Fibroblast of villous mesenchyme (primary cell): ENCODE data around the gene CARD14. TPM values are rescaled to one million over a fixed set of nuclear protein-coding genes. Genes with fewer than 3 reads are reported as not detected.

Experiments
- DNase-seq: peaks from one replicate; pipeline ENCODE4 v3.0.0-alpha.2; 2010; ENCODE audit warnings: low read depth
- H3K4me3 ChIP-seq: 2 replicates; pipeline ENCODE4 v1.5.1; 2011; ENCODE audit warnings: low read depth, mild to moderate bottlenecking, low read length
- total RNA-seq: library from RNA; depleted of rRNA; stranded (reverse); fragments of >200 nt; gene quantifications from 2 replicates; pipeline ENCODE4 v1.2.3, GENCODE V29; 2012
- TF ChIP-seq, protein P1 (sequence below): IDR thresholded peaks from 2 replicates; pipeline ENCODE4 v1.5.1; 2012; ENCODE audit warnings: low read depth, mild to moderate bottlenecking, low read length; ENCODE audit not compliant: insufficient read depth

Gene CARD14
- total RNA-seq, 1 donor, result under 0.01 TPM

DNA sequence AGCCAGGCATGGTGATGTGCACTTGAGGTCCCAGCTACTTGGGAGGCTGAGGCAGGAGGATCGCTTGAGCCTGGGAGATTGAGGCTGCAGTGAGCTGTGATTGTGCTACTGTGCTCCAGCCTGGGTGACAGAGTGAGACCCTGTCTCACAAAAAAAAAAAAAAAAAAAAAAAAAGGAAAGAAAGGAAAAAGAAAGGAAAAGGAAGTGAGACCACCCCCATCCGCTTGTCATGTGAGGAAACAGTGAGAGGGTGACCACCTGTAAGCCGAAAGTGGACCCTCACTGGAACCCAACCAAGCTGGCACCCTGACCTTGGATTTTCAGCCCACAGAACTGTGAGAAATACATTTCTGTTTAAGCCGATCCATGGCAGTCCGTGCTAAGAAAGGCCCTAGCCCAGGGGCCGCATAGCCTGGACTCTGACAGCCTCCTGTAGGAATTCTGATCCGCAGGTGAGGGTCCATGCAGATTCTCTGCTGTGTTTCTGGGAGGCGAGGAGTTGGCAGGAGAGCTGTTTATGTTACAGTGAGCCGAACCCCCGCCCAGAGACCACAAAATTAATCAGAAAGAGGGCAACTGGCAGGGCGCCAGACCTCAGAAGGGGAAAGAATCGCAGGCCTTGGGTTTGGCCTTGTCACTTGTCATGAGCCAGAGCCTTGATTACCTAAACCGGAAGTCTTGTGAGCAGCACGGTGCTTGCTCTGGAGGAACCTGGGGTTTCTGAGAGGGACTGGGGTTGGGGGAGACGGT, 49.4 kb downstream of the CARD14 start:
- peak; percentile 90 for DNase-seq
- peak overlapping the region; percentile 87 for H3K4me3 ChIP-seq
- TF ChIP-seq, protein P1, sequence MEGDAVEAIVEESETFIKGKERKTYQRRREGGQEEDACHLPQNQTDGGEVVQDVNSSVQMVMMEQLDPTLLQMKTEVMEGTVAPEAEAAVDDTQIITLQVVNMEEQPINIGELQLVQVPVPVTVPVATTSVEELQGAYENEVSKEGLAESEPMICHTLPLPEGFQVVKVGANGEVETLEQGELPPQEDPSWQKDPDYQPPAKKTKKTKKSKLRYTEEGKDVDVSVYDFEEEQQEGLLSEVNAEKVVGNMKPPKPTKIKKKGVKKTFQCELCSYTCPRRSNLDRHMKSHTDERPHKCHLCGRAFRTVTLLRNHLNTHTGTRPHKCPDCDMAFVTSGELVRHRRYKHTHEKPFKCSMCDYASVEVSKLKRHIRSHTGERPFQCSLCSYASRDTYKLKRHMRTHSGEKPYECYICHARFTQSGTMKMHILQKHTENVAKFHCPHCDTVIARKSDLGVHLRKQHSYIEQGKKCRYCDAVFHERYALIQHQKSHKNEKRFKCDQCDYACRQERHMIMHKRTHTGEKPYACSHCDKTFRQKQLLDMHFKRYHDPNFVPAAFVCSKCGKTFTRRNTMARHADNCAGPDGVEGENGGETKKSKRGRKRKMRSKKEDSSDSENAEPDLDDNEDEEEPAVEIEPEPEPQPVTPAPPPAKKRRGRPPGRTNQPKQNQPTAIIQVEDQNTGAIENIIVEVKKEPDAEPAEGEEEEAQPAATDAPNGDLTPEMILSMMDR, result no peak

DNA sequence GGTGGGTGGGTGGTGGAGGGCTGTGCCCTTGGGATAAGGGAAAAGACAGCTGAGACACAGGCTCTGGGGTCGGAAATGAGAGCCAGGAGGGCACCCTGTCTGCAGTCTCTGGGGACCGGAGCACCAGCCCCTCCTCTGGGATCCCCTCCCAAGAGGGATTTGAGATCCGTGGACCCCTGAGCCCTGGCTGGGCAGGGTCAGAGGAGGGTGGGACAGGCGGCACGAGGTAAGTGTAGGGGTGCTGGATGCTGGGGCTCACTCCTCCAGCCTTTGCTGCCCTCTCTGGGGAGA, 49.9 kb downstream of the CARD14 start:
- H3K4me3 ChIP-seq, result peak overlapping the region; percentile 87
- TF ChIP-seq, protein P1, result no peak
- DNase-seq, result no peak

DNA sequence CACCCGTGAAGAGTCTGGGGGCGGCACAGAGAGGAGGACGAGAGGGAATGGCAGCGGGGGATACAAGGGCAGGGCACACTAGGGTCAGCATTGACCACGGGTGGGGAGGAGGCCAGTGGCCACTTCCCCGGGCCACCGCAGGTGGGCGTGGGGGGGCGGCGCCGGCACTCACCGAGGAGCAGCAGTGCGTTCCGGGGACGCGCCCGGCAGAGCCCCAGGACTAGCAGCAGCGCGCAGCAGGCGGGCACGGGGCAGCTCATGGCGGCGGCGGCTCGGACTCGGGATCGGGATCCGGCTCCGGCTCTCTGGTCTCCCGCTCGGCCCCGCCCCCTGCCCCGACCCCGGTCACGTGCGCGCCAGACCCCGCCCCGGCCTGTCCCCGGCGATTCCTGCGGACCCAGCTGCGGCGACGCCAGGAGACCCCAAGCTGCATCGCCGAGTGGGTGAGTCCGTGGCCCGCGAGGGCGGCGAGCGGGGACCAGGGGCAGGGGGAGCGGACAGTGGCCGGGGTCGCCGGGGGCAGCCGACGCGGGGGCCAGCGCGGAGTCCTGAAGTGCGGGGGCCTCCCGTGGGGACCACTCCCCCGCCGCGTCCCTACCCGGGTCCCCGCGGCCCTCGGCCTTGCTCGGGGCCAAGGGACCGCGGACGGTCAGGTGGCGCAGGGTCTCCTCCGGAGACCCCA, 50.4 kb downstream of the CARD14 start, which contains the start of the genes SGSH and SLC26A11:
Gene SGSH, minus strand, starts transcription at position 280 of the 682 bp plus-strand sequence. Its CDS starts 20 bp downstream, at position 260.
Gene SLC26A11, plus strand, starts transcription at position 374 of the 682 bp plus-strand sequence. CDS start 1,134 bp downstream, outside the sequence.
- peak; percentile 65 for DNase-seq
- H3K4me3 ChIP-seq, result peak within 1 kb of the TSS; percentile 87
- TF ChIP-seq, protein P1, result peak; percentile 11

DNA sequence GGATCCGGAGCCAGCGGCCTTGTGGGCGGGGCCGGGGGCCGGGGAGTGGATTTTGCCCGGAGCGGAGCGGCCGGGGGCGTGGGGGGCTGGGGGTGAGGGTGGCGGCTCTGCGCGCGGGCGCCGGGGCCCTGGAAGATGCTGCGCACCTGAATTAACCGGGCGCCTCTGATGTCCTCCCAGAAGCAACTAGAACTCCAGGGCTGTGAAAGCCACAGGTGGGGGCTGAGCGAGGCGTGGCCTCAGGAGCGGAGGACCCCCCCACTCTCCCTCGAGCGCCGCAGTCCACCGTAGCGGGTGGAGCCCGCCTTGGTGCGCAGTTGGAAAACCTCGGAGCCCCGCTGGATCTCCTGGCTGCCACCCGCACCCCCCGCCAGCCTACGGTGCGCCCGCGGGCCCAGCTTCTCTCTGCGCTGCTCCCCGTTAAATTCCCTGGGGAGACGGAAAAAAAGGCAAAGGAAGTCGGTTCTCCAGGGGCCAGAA, 50.9 kb downstream of the CARD14 start:
- peak; percentile 15 for DNase-seq
- TF ChIP-seq, protein P1, result no peak
- H3K4me3 ChIP-seq, result peak overlapping the region; percentile 87

DNA sequence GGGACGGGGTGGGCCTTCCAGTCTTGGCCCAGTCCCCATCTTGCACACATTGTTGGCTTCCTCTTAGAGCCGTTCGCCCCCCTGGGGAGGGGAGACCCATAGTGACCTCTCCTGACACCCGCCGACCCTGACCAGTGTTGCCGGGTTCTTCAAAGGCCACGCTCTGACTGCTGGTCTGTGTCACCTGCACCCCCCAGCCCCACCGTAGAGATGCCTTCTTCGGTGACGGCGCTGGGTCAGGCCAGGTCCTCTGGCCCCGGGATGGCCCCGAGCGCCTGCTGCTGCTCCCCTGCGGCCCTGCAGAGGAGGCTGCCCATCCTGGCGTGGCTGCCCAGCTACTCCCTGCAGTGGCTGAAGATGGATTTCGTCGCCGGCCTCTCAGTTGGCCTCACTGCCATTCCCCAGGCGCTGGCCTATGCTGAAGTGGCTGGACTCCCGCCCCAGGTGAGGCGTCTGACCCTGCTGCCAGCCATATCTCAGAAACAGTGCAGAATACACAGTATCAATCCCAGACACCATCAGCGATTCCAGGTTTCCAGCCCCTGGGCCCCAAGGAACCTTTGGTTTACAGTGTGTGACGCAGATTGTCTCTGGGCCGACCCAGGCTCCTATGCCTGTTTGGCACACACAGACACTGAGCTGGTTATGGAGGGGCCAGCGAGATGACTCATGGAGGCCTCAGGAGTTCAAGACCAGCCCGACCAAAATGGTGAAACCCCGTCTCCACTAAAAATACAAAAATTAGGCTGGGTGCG, 51.7 kb downstream of the CARD14 start:
- H3K4me3 ChIP-seq, result peak overlapping the region; percentile 87
- no peak for DNase-seq
- TF ChIP-seq, protein P1, result no peak

DNA sequence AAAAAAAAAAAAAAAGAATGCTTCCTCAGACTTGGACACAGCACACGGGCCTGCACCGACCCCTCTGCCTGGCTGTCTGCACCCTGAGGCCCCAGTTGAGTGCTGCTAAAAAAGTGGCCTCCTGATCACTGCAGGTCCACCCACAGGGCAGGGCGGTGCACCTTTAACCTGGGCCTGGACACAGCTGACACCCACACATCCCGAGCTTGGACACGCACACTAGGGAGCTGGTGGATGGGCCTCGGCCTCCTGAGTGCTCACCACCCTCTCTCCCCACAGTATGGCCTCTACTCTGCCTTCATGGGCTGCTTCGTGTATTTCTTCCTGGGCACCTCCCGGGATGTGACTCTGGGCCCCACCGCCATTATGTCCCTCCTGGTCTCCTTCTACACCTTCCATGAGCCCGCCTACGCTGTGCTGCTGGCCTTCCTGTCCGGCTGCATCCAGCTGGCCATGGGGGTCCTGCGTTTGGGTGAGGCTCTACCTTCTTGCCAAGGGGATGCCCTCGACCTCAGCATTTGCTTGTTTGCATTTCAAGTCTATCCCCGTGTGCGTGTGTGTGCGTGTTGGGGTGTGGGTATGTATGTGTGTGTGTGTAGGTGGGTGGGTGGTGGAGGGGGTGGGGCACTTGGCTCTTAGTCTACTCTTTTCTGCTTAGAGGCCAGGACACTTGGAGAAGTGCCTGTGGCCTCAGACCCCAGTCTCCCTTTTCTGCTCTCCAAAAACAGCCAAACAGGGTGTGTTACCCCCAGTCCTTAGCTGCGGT, 52.7 kb downstream of the CARD14 start:
- H3K4me3 ChIP-seq, result no peak overlapping the region
- TF ChIP-seq, protein P1, result no peak
- no peak for DNase-seq
